ENCODE data around the gene SLK.

SLK gene

GRCh38 chr10:104043185-104043830 lies 76.4 kb downstream of the SLK start:
- TF ChIP-seq CTCF (IDR thresholded peaks at IDR 0.05; ENCODE audit: low read depth, low read length): no peak

GRCh38 chr10:104043854-104044253 lies 76.9 kb downstream of the SLK start:
- no peak for DNase-seq
- Histone ChIP-seq H3K4me3 (ENCODE audit: low read depth, low read length) (no peak overlapping the region), H3K9me3 (ENCODE audit: severe bottlenecking) (no peaks in the 10 kb centered on the region), H3K27me3 (ENCODE audit: insufficient read depth, low read depth, severe bottlenecking) (no peaks in the 10 kb centered on the region), H3K36me3 (no peaks in the 10 kb centered on the region), H3K27ac (no peak overlapping the region)
- TF ChIP-seq CTCF (IDR thresholded peaks at IDR 0.05; ENCODE audit: low read depth, low read length): no peak

More at GRCh38 chr10:104043185-104043830, 76.4 kb downstream of the SLK start:
- no peak for DNase-seq
- Histone ChIP-seq H3K4me3 (ENCODE audit: low read depth, low read length) (no peak overlapping the region), H3K36me3 (no peaks in the 10 kb centered on the region), H3K9me3 (ENCODE audit: severe bottlenecking) (no peaks in the 10 kb centered on the region), H3K27ac (no peak overlapping the region), H3K27me3 (ENCODE audit: insufficient read depth, low read depth, severe bottlenecking) (no peaks in the 10 kb centered on the region)

GRCh38 chr10:104045151-104046089 lies 78.5 kb downstream of the SLK start:
- Histone ChIP-seq H3K27ac (no peak overlapping the region), H3K9me3 (ENCODE audit: severe bottlenecking) (no peaks in the 10 kb centered on the region), H3K4me3 (ENCODE audit: low read depth, low read length) (no peak overlapping the region), H3K36me3 (no peaks in the 10 kb centered on the region), H3K27me3 (ENCODE audit: insufficient read depth, low read depth, severe bottlenecking) (no peaks in the 10 kb centered on the region)
- peak; percentile 76 for DNase-seq
- TF ChIP-seq CTCF (IDR thresholded peaks at IDR 0.05; ENCODE audit: low read depth, low read length): peak; percentile 88

GRCh38 chr10:104046651-104047050 lies 79.7 kb downstream of the SLK start:
- Histone ChIP-seq H3K27ac (no peak overlapping the region), H3K27me3 (ENCODE audit: insufficient read depth, low read depth, severe bottlenecking) (no peaks in the 10 kb centered on the region), H3K9me3 (ENCODE audit: severe bottlenecking) (no peaks in the 10 kb centered on the region), H3K4me3 (ENCODE audit: low read depth, low read length) (no peak overlapping the region), H3K36me3 (no peaks in the 10 kb centered on the region)
- TF ChIP-seq CTCF (IDR thresholded peaks at IDR 0.05; ENCODE audit: low read depth, low read length): no peak
- DNase-seq: no peak

- Histone ChIP-seq H3K4me3 (ENCODE audit: low read depth, low read length) (no peak overlapping the region), H3K27ac (no peak overlapping the region)
- no peak for DNase-seq
Observed at GRCh38 chr10:104049504-104050250, 82.7 kb downstream of the SLK start.

More at GRCh38 chr10:104049504-104050250, 82.7 kb downstream of the SLK start:
- no peaks in the 10 kb centered on the region for H3K36me3 ChIP-seq
- H3K27me3 ChIP-seq (ENCODE audit: insufficient read depth, low read depth, severe bottlenecking): no peaks in the 10 kb centered on the region
- no peaks in the 10 kb centered on the region for H3K9me3 ChIP-seq (ENCODE audit: severe bottlenecking)
- TF ChIP-seq CTCF (IDR thresholded peaks at IDR 0.05; ENCODE audit: low read depth, low read length): no peak

Data from WERI-Rb-1 (cell line).